ENCODE measurements around the gene CFAP65. TPM values are rescaled to one million over a fixed set of nuclear protein-coding genes. Genes with fewer than 3 reads are reported as not detected.

Gene CFAP65
- polyA plus RNA-seq, 4 donors: 0.20 to 0.43 (median 0.27) TPM

DNA sequence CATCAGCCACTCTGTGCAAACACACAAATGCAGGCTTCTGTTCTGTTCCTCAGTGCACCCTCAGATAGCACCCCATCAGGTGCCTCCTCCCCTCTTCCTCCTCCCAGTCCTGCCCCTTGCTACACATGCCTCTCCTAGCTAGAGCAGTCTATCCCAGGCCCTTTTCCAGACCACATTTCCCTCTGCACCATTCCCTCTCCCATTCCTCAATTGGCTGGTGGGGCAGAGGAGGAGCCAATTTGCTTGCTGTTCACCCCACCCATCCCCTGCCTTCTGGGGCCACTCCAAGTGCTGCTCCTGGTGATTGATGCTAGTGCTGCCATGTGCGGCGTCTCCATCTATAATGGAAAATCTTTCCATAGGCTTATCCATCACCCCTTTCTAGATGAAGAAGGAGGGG is 5.4 kb downstream of the CFAP65 start:
- DNase-seq (ENCODE audit: low read depth in 4 of 4, low spot score in 3 of 4): no peak

- no peak for DNase-seq (ENCODE audit: low read depth in 4 of 4, low spot score in 3 of 4)
Observed at GRCh38 chr2:219034823-219035222, 6.5 kb downstream of the CFAP65 start.

- no peak for DNase-seq (ENCODE audit: low read depth in 4 of 4, low spot score in 3 of 4)
Observed at GRCh38 chr2:219032051-219032745, 9.1 kb downstream of the CFAP65 start.

- no peak for DNase-seq (ENCODE audit: low read depth in 4 of 4, low spot score in 3 of 4)
Observed at GRCh38 chr2:219031005-219031738, 10.1 kb downstream of the CFAP65 start.

DNA sequence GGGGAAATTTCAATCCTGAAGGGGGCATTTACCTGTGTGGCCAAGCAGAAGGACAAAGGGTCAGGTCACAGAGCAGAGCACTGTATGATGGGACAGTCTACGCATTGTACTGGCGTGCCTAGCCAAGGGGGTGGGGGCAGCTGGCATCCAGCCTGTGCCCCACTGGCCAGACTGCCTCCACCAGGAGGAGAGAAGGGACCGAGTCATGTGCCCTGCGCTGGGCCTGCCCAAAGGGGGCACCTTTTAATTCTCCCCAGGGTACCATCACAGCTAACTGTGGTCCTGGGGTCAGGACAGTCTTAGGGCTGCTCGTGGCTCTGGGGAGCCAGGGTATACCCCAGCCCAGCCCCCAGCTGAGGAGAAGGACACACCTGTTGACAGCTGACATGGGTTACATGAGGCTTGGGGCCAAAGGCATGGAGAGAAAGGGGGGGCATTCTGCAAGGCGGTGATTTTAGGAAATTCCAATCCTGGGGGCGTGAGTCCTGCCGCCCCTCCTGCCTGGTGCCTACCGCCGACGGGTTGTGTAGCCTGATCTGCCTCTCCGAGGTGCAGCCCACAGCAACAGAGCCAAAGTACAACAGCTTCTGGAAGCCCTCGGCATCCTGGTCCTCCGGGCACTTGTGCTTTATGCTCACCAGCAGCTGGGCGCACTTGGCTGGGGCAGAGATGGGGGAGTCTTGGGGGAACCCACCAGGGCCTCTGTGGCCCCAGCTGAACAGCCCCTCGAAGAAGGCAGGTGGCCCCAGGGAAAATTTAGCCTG is 11.0 kb downstream of the CFAP65 start:
- DNase-seq (ENCODE audit: low read depth in 4 of 4, low spot score in 3 of 4): no peak

- DNase-seq (ENCODE audit: low read depth in 4 of 4, low spot score in 3 of 4): peak; percentile 25 to 48 (median 44)
Observed at GRCh38 chr2:219029829-219030165, 11.5 kb downstream of the CFAP65 start.

DNA sequence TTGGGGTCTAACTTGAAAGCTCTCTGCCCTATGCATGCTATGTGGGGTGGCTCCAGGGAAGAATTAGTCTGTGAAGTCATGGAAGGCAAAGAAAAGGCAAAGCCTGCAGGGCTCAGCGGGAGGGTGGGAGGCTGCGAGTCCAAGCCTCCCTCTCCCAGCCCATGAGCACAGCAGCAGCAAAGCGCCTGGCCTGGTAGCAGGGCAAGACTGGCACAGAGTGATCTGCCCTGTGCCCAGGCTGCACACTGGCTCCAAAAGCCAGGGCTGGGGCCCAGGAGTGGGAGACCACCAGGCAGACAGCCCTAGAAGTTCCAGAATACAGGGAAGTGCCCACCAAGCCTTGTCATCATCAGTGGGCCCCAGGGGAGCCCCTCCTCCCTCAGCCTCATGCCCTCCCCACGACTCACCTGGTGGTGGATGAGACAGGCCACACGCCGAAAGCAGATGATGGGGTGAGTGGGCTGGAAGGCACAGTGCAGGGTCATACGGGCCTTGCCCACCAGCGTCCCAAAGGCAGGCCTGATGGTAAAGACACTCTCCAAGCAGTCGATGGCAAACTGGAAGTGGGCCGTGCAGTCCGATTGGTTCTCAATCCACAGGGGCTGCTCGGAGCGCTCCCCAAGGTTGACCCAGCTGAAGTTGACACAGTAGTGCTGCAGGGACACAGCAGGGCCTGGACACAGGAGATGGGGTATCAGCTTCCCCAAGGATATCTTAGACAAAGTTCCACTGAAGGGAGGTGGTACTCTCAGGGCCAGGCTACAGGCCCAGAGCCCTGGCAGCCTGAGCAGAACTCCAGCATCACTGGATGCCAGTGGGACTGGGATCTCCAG is 12.1 kb downstream of the CFAP65 start:
- no peak for DNase-seq (ENCODE audit: low read depth in 4 of 4, low spot score in 3 of 4)

DNA sequence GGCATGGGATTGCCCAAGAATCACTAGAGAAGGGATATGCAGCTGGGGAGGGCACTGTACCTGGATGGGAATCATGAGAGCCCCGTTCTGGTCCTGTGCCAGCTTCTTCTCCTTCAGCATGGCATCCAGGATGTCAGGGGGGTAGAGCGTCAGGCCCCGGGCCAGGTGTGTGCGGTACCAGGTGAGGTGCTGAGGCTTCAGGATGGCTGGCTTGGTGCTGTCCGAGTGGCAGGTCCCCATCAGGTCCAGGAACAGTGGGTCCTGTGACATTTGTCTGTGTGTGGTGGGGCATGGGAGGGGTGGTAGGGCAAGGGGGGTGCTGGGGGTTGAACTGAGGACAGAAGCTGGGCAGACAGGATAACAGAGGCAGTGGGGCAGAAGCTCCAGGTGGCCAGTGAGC is 13.2 kb downstream of the CFAP65 start:
- DNase-seq (ENCODE audit: low read depth in 4 of 4, low spot score in 3 of 4): no peak

DNA sequence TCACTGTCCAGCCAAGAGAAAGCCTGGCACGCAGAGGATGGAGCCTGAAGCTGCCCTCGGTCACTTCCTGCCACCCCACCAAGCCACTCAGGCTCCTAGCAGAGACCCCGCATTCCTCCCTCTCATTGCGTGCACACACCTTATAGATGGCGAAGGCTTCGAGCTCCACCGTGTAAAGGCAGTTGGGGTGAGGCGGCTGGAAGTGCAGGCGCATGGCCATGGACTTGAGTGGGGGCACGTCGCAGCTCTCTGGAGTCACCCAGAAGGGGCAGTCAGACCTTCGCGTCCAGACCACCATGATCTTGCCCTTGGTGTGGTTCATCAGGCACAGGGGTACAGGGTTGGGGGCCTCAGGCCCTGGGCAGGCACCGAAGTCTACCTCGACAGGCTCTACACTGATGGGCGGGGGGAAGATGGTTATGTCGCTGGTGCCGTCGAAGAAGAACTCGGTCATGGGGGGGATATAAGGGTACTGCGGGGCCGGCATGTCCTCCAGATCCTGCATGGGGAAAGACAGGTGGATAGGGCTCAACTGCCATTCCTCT is 13.7 kb downstream of the CFAP65 start:
- DNase-seq (ENCODE audit: low read depth in 4 of 4, low spot score in 3 of 4): no peak

DNA sequence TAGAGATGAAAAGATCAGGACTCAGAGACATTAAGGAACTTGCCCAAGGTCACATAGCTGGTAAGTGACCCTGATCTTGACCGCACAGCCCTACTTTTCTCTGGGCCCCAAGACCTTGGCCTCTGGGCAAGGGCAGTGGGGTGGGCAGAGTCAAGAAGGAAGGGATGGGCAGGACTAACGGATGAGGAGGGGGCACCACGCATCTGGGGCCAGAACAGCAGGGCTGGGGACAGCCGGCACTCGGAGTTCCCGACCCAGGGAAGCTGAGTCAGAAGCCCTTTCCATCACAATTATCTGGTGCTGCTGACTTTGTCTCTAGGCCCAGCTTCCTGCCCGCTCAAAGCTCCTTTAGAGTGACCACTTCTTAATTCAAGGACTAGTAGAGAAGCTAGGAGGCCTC is 14.4 kb downstream of the CFAP65 start:
- no peak for DNase-seq (ENCODE audit: low read depth in 4 of 4, low spot score in 3 of 4)

GRCh38 chr2:219025637-219026585 is 15.4 kb downstream of the CFAP65 start:
- DNase-seq (ENCODE audit: low read depth in 4 of 4, low spot score in 3 of 4): no peak

DNA sequence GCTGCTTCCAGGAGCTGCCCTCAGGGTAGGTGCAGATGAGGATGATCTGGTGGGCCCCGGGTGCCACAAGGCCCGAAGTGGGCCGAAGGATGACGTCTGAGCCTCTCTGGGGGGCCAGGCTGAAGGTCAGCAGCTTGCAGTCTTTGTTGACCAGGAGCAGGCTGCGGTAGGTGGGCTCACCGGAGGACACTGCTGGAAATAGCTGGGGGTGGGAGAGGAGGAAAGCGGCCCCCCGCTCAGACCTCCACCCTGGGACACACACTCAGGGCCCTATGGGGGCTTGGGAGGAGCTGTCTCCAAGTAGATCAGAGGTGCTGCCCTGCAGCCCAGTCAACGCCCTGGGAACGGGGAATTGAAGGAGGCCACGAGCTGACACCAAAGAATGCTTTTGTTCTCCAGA is 17.3 kb downstream of the CFAP65 start:
- DNase-seq (ENCODE audit: low read depth in 4 of 4, low spot score in 3 of 4): no peak

DNA sequence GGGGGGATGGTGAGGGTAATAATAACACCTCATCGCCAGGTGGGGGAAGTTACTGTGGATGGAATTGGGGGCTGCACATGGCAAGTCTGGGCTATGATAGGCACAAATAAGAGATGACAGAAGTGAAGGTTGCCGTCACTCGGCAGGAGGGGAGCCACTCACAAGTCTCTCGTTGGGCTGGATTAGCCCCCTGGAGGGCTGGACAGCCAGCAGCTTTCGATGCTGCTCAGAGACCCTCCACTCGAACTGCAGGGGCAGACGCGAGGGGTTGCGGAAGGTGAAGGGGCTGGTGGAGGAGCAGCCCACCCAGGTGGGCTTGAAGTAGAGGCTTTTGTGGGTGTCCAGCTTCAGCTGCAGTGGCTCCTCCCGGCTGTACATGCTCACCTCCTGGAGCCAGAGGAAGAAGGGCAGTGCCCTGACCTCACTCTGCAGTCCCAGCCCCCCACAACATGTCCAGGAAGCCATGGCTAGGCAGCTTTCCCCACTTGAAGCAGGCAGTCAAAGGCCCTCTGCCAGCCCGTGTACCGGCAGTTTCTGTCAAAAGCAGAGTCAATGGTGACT is 18.2 kb downstream of the CFAP65 start:
- DNase-seq (ENCODE audit: low read depth in 4 of 4, low spot score in 3 of 4): no peak

- no peak for DNase-seq (ENCODE audit: low read depth in 4 of 4, low spot score in 3 of 4)
Observed at GRCh38 chr2:219022616-219023015, 18.7 kb downstream of the CFAP65 start.

- DNase-seq (ENCODE audit: low read depth in 4 of 4, low spot score in 3 of 4): no peak
Observed at GRCh38 chr2:219022041-219022440, 19.3 kb downstream of the CFAP65 start.

GRCh38 chr2:219021591-219021990 is 19.7 kb downstream of the CFAP65 start:
- no peak for DNase-seq (ENCODE audit: low read depth in 4 of 4, low spot score in 3 of 4)

DNA sequence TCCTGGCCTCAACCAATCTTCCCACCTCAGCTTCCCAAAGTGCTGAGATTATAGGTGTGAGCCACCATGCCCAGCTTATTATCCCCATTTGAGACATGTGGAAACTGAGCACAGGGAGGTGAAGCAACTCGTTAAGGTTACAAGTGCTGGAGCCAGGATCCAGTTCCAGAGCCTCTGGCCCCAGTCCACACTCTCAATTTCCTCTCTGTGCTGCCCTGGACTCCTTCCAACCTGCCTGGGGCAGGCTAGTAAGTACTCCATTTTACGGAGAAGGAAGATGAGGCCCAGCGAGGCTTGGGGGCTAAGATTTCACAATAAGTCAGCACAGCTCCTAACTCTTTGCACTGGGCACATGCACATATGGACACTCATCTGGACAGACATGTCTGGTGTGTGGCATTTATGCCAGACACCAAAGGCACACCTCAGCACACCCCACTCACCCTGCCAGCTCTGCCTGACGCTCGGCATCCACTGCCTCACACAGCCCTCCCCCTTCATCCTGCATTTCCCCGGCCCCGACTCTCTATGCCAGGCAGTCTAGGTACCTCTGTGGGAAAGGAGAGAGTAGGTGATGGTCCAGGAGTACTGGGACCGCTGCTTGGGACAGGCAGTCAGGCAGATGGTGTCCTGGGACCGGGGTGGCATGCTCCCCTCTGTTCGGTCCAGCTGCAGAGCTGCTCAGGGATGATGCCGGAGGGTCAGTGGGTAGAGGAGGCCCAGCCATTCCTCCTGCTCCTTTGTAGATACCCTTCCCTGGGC is 20.5 kb downstream of the CFAP65 start:
- no peak for DNase-seq (ENCODE audit: low read depth in 4 of 4, low spot score in 3 of 4)

DNA sequence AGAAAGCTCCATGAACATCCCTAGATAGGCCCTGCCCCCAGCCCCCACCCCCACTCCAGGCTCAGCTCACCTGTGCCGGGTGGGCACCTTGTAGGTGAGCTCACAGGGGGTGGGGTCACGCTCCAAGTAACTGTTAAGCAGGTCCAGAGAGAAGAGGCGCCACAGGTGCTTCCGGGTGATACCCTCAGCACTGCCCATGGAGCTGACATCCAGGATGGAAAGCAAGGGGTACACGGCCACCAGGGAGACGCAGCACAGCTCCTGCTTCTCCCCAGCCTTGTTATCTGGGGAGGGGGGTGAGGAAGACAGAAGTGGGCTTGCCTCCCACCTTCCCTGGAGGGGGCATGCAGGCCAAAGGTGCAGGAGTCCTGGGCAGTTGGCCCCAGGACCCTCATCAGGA is 21.9 kb downstream of the CFAP65 start:
- DNase-seq (ENCODE audit: low read depth in 4 of 4, low spot score in 3 of 4): no peak
